ENCODE results near the gene TGFBR3.

DNA sequence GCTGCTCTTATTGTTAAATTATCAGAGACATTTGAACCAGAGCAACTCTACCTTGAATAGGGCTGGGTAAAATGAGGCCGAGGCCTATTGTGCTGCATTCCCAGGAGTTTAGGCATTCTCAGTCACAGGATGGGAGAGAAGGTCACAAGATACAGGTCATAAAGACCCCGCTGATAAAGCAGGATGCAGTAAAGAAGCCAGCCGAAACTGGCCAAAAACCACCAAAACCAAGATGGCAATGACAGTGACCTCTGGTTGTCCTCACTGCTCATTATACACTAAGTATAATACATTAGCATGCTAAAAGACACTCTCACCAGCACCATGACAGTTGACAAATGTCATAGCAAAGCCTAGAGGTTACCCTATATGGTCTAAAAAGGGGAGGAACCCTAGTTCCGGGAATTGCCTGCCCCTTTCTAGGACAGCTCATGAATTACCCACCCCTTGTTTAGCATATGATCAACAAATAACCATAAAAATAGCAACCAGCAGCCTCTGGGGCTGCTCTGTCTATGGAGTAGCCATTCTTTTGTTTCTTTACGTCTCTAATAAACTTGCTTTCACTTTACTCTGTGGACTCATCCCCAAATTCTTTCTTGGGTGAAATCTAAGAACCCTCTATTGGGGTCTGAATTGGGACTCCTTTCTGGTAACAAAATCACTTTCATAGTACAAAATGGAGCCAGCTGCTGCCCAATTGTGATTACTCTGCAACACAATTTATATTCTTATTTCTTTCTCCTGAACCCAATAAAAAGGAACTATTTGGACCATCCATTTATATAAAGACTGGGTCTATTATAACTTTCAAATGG lies 179.6 kb downstream of the TGFBR3 start:
- no peak for TF ChIP-seq POLR2A (IDR thresholded peaks at IDR 0.05; ENCODE audit: low read length)
- TF ChIP-seq GATA1 (IDR thresholded peaks at IDR 0.05; ENCODE audit: low read depth, low read length) = no peak

All from erythroblast (primary cell).